CD14-positive monocyte (primary cell): Measurements from ENCODE around the gene CPE. TPM values are rescaled to one million over a fixed set of nuclear protein-coding genes. Genes with fewer than 3 reads are reported as not detected.

Source experiments
- DNase-seq, 3 donors: peaks; one replicate each; pipeline ENCODE4 v3.0.0-alpha.2; 2011 to 2022
- H2AFZ ChIP-seq: 2 replicates; pipeline ENCODE4 v1.6.0; 2012; ENCODE audit warnings: mild to moderate bottlenecking, low read depth, low read length, inconsistent platforms; ENCODE audit not compliant: insufficient read depth, poor library complexity, severe bottlenecking
- H3K27ac ChIP-seq, 2 donors: 1 replicate in 1 of 2; 2 replicates in 1 of 2; pipeline ENCODE4 v1.5.1; 2012 to 2013; ENCODE audit warnings: low read length in 2 of 2, control low read depth in 1 of 2, inconsistent platforms in 1 of 2, low read depth in 1 of 2, mild to moderate bottlenecking in 1 of 2
- H3K27me3 ChIP-seq, 2 donors: one replicate each; pipeline versions ENCODE4 v1.6.0 to v1.6.1; 2011 to 2013; ENCODE audit warnings: low read length in 2 of 2; ENCODE audit not compliant: control insufficient read depth in 2 of 2, insufficient read depth in 2 of 2
- H3K36me3 ChIP-seq, 2 donors: replicated peaks in 1 of 2; 1 replicate in 1 of 2; 2 replicates in 1 of 2; pipeline versions ENCODE4 v1.5.1 to v1.6.1; 2012 to 2013; ENCODE audit warnings: low read length in 2 of 2, control low read depth in 1 of 2, inconsistent platforms in 1 of 2, mild to moderate bottlenecking in 1 of 2; ENCODE audit not compliant: insufficient read depth in 2 of 2, control insufficient read depth in 1 of 2
- H3K4me1 ChIP-seq, 2 donors: 1 replicate in 1 of 2; 2 replicates in 1 of 2; pipeline versions ENCODE4 v1.5.1 to v1.6.1; 2012 to 2013; ENCODE audit warnings: low read length in 2 of 2, control low read depth in 1 of 2, inconsistent platforms in 1 of 2, mild to moderate bottlenecking in 1 of 2, moderate library complexity in 1 of 2; ENCODE audit not compliant: insufficient read depth in 2 of 2, control insufficient read depth in 1 of 2
- H3K4me2 ChIP-seq: replicated peaks from 2 replicates; pipeline ENCODE3; 2012; ENCODE audit warnings: low read length, moderate library complexity, mild to moderate bottlenecking; ENCODE audit not compliant: poor library complexity, severe bottlenecking; ENCODE audit errors: extremely low read depth
- H3K4me3 ChIP-seq, 3 experiments: fragments of 200-600 bp in 1 of 3; sonication (generic) in 1 of 3; replicated peaks in 1 of 3; 1 replicate in 2 of 3; 2 replicates in 1 of 3; pipeline ENCODE4 v1.5.1; 2011 to 2013; ENCODE audit warnings: low read length in 3 of 3, mild to moderate bottlenecking in 3 of 3, control low read depth in 2 of 3, low read depth in 2 of 3, inconsistent platforms in 1 of 3, moderate library complexity in 1 of 3
- H3K79me2 ChIP-seq: 2 replicates; pipeline ENCODE4 v1.6.0; 2012; ENCODE audit warnings: mild to moderate bottlenecking, control low read depth, inconsistent platforms, low read length, moderate library complexity; ENCODE audit not compliant: insufficient read depth
- H3K9ac ChIP-seq: 2 replicates; pipeline ENCODE4 v1.6.0; 2017; ENCODE audit warnings: low read length, mild to moderate bottlenecking; ENCODE audit not compliant: insufficient read depth, poor library complexity, severe bottlenecking
- H3K9me3 ChIP-seq, 2 donors: replicated peaks in 1 of 2; 1 replicate in 1 of 2; 2 replicates in 1 of 2; pipeline versions ENCODE4 v1.5.1 to v1.6.1; 2012 to 2013; ENCODE audit warnings: low read length in 2 of 2, control low read depth in 1 of 2; ENCODE audit not compliant: control insufficient read depth in 1 of 2, insufficient read depth in 1 of 2
- H4K20me1 ChIP-seq: 2 replicates; pipeline ENCODE4 v1.6.0; 2012; ENCODE audit warnings: mild to moderate bottlenecking, low read length, control low read depth, moderate library complexity; ENCODE audit not compliant: insufficient read depth
- H3K27ac Mint-ChIP-seq, 7 donors: one replicate each; pipeline ENCODE4 v1.8.0; 2020; ENCODE audit warnings: mild to moderate bottlenecking in 7 of 7, mixed read lengths in 7 of 7, moderate library complexity in 6 of 7, inconsistent platforms in 2 of 7
- H3K27me3 Mint-ChIP-seq, 3 donors: one replicate each; pipeline ENCODE4 v1.8.0; 2021 to 2022; ENCODE audit warnings: low read depth in 3 of 3, mild to moderate bottlenecking in 3 of 3, mixed read lengths in 3 of 3, moderate library complexity in 3 of 3, inconsistent platforms in 1 of 3
- H3K36me3 Mint-ChIP-seq, 2 donors: one replicate each; pipeline ENCODE4 v1.8.0; 2020; ENCODE audit warnings: mixed read lengths in 2 of 2, inconsistent platforms in 1 of 2, mild to moderate bottlenecking in 1 of 2
- H3K4me1 Mint-ChIP-seq: one replicate; pipeline ENCODE4 v1.8.0; 2020; ENCODE audit warnings: mild to moderate bottlenecking, mixed read lengths
- H3K4me3 Mint-ChIP-seq, 2 donors: one replicate each; pipeline ENCODE4 v1.8.0; 2020; ENCODE audit warnings: mild to moderate bottlenecking in 2 of 2, mixed read lengths in 2 of 2, moderate library complexity in 1 of 2
- H3K9me3 Mint-ChIP-seq, 7 donors: one replicate each; pipeline ENCODE4 v1.8.0; 2020 to 2022; ENCODE audit warnings: mixed read lengths in 7 of 7, mild to moderate bottlenecking in 6 of 7, moderate library complexity in 6 of 7, inconsistent platforms in 2 of 7
- intact Hi-C, 2 donors: fragments of 100-400 bp; cut with micrococcal nuclease; formaldehyde crosslinking; loops; one replicate each; pipeline versions ENCODE4 v1.15.0 to v1.15.1; 2023
- polyA plus RNA-seq, 3 donors: library from polyadenylated mRNA; depleted of rRNA in 1 of 3; unstranded in 2 of 3; stranded (reverse) in 1 of 3; fragments of 300-500 nt in 2 of 3; fragments of >200 nt in 1 of 3; fragmentation: Illumina TruSeq in 2 of 3; gene quantifications; 1 replicate in 2 of 3; 2 replicates in 1 of 3; pipeline ENCODE4 v1.2.3, GENCODE V29; 2012 to 2021
- TF ChIP-seq, protein P1 (sequence below): fragments of 200-600 bp; IDR thresholded peaks from one replicate; pipeline ENCODE4 v1.8.0; 2022; ENCODE audit warnings: antibody characterized with exemption, mild to moderate bottlenecking

CPE gene
- polyA plus RNA-seq, 3 donors: 0.09 to 0.13 TPM; not detected in 1

DNA sequence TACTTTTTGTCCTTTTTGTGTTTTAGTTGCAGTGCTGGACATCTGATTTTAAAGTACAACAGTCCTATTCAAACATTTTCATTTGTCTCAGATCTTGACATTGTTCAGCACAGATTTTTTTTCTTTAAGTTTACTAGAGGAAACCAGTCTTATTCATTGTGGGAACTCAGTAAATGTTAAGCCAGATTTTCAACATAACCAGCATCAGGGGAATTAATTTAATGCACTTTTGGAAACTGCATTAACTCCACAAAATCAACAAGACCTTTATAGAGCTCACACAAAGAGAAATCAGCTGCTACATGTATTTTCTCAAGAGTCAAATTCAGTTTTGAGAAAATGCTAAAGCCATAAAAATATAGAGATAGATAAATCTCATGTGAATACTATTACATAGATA is 9.9 kb downstream of the CPE start:
- H3K4me2 ChIP-seq: no peak overlapping the region
- H3K36me3 ChIP-seq: no peaks in the 10 kb centered on the region
- no peaks in the 10 kb centered on the region for H3K4me1 ChIP-seq
- no peak overlapping the region for H3K9ac ChIP-seq
- TF ChIP-seq, protein P1, sequence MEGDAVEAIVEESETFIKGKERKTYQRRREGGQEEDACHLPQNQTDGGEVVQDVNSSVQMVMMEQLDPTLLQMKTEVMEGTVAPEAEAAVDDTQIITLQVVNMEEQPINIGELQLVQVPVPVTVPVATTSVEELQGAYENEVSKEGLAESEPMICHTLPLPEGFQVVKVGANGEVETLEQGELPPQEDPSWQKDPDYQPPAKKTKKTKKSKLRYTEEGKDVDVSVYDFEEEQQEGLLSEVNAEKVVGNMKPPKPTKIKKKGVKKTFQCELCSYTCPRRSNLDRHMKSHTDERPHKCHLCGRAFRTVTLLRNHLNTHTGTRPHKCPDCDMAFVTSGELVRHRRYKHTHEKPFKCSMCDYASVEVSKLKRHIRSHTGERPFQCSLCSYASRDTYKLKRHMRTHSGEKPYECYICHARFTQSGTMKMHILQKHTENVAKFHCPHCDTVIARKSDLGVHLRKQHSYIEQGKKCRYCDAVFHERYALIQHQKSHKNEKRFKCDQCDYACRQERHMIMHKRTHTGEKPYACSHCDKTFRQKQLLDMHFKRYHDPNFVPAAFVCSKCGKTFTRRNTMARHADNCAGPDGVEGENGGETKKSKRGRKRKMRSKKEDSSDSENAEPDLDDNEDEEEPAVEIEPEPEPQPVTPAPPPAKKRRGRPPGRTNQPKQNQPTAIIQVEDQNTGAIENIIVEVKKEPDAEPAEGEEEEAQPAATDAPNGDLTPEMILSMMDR: no peak
- Mint-ChIP-seq H3K4me3 (no peak overlapping the region), H3K27me3 (peaks cover 1 to 11% (median 5%) of the 10 kb centered on the region in 3 donors), H3K36me3 (no peaks in the 10 kb centered on the region), H3K27ac (no peak overlapping the region), H3K4me1 (no peaks in the 10 kb centered on the region), H3K9me3 (peaks cover 0 to 2% (median 0%) of the 10 kb centered on the region in 7 donors)
- intact Hi-C loops: no loop called here
- H3K9me3 ChIP-seq: no peaks in the 10 kb centered on the region
- H4K20me1 ChIP-seq: no peaks in the 10 kb centered on the region
- peaks cover 0 to 11% of the 10 kb centered on the region in 2 donors for H3K27me3 ChIP-seq
- DNase-seq: no peak
- H3K27ac ChIP-seq: no peak overlapping the region
- no peak overlapping the region for H2AFZ ChIP-seq
- H3K79me2 ChIP-seq: no peaks in the 10 kb centered on the region
- H3K4me3 ChIP-seq: no peak overlapping the region

DNA sequence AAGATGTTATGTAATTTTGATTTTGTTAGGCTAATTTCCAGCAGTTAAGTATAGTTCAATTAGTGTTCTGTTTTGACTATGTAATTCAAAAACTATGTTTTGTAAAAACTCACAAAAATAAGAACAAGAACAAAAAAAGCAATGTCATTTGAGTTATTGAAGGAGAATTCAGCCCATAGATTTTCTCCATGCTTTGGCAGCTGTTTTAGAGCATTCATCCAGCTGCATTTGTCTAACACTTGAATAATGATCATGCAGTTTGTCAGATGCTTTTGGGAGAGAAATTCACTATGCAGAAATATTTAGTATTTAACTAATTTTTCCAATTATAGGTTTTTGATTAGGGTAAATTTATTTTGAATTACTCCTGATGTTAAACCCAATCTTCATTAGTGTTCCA is 14.2 kb downstream of the CPE start:
- H3K4me1 Mint-ChIP-seq: no peaks in the 10 kb centered on the region
- TF ChIP-seq, protein P1: no peak

More for the DNA sequence above, 14.2 kb downstream of the CPE start:
- Mint-ChIP-seq H3K27ac (no peak overlapping the region), H3K36me3 (no peaks in the 10 kb centered on the region), H3K9me3 (peaks cover 0 to 2% (median 0%) of the 10 kb centered on the region in 7 donors), H3K4me3 (no peak overlapping the region), H3K27me3 (peaks cover 3 to 5% (median 5%) of the 10 kb centered on the region in 3 donors)
- H3K9ac ChIP-seq: no peak overlapping the region
- H2AFZ ChIP-seq: no peak overlapping the region
- no peak overlapping the region for H3K4me2 ChIP-seq
- H3K27me3 ChIP-seq: no peaks in the 10 kb centered on the region
- no peaks in the 10 kb centered on the region for H3K36me3 ChIP-seq
- intact Hi-C loops: no loop called here
- no peaks in the 10 kb centered on the region for H3K9me3 ChIP-seq
- H4K20me1 ChIP-seq: no peaks in the 10 kb centered on the region
- DNase-seq: no peak
- H3K27ac ChIP-seq: no peak overlapping the region
- H3K79me2 ChIP-seq: no peaks in the 10 kb centered on the region
- H3K4me3 ChIP-seq: no peak overlapping the region
- H3K4me1 ChIP-seq: no peaks in the 10 kb centered on the region
